Mammary epithelial cell (primary cell): ENCODE measurements around the gene ASCL3.

Source experiments
- CTCF ChIP-seq, 2 donors: IDR thresholded peaks in 1 of 2; conservative IDR thresholded peaks in 1 of 2; 2 replicates each; pipeline ENCODE4 v1.5.1; 2011 to 2012; ENCODE audit warnings: inconsistent platforms in 2 of 2, low read length in 2 of 2, mild to moderate bottlenecking in 2 of 2, control low read depth in 1 of 2, low read depth in 1 of 2; ENCODE audit not compliant: insufficient read depth in 1 of 2; ENCODE audit errors: extremely low read depth in 1 of 2
- EZH2 ChIP-seq: IDR thresholded peaks from 2 replicates; pipeline ENCODE4 v1.6.1; 2012; ENCODE audit warnings: low read length, inconsistent platforms, borderline replicate concordance

- no peak for TF ChIP-seq CTCF (conservative IDR thresholded peaks at IDR 0.05 in 1 of 2, IDR thresholded peaks at IDR 0.05 in 1 of 2; ENCODE audit: extremely low read depth in 1 of 2, insufficient read depth in 1 of 2, low read depth in 1 of 2, low read length in 2 of 2)
- no peak for TF ChIP-seq EZH2
These were observed 28.5 kb upstream of the ASCL3 start for GRCh38 chr11:8971196-8971923.
